ENCODE measurements around the gene MEMO1. TPM values are rescaled to one million over a fixed set of nuclear protein-coding genes. Genes with fewer than 3 reads are reported as not detected.

Gene MEMO1
- polyA plus RNA-seq, 1 donor from 2014 or later: 13.0 TPM

Other genes with a start within 250 kb of the MEMO1 start
- 108 TPM for gene DPY30, start 28.8 kb upstream of the MEMO1 start, polyA plus RNA-seq (ENCODE audit: insufficient read depth, low read depth, low replicate concordance)
- gene SPAST, start 52.5 kb upstream of the MEMO1 start, polyA plus RNA-seq (ENCODE audit: insufficient read depth, low read depth, low replicate concordance): 13.3 TPM
- gene SLC30A6, start 154.9 kb upstream of the MEMO1 start, polyA plus RNA-seq (ENCODE audit: insufficient read depth, low read depth, low replicate concordance): 4.7 TPM

All from brain (organoid and tissue), 1 donor.